GM18951 (cell line): Measurements from ENCODE around the gene TAF9.
A peak's percentile ranks its signal among the peaks of the same experiment; 100 is the strongest.
"Not testable (repeated sequence)": the region's sequence is repeated elsewhere in the genome, so short reads cannot be mapped to it uniquely, and the experiment has no call there.

Source experiments
- POLR2A ChIP-seq: IDR thresholded peaks from 4 replicates; pipeline ENCODE4 v1.6.1; 2011; ENCODE audit warnings: mild to moderate bottlenecking; ENCODE audit not compliant: insufficient read length, insufficient read depth; ENCODE audit errors: extremely low read depth
- in situ Hi-C: fragments of 300-500 bp; cut with MboI; formaldehyde crosslinking; loops from one replicate; pipeline ENCODE4 v1.12.0; 2022; ENCODE audit warnings: low sequenced_read_pairs, mixed read lengths, inconsistent platforms; ENCODE audit not compliant: unreplicated experiment

TAF9 gene, protein sequence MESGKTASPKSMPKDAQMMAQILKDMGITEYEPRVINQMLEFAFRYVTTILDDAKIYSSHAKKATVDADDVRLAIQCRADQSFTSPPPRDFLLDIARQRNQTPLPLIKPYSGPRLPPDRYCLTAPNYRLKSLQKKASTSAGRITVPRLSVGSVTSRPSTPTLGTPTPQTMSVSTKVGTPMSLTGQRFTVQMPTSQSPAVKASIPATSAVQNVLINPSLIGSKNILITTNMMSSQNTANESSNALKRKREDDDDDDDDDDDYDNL

DNA sequence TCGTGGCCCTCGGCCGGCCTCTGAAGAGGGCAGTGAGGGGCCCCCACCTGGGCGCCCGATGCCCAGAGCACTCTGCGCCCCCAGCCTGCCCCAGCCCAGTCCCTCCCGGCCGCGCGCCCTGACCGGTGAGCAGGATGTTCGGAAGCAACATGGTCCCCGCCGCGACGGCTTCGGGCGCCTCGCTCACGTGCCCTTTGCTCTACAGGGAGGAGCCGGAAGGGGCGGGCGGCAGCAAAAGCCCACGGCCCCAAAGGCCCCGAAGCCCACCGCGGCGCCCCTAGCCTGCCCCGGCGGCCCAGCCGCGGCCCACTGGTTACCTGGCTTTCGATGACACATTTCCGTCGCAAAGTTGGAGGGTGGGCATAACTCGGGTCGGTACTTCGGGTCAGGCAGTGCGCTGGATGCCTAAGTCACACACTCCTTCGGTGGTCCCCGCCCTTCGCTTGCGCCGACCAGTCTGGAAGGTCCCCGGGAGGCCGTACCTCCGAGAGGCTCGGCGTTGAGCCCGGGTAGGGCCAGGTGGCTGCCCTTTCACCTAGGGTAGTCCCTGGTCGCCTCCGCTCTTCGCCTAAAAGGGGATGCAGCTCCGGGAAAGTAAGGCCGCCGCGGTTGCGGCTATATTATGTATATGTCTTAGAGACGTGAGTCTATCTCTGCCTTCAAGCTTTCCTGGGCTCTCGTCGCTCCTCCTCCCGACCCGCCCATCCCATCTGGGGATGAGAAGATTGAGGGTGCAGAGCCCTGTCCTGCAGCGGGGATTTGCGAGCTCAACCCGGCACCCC is at the start of gene TAF9, which contains the start of the genes AK6 and RAD17:
TSS of gene TAF9 (minus strand) at position 181 of the 782 bp plus-strand sequence. CDS start 3,783 bp downstream, outside the sequence.
TSS of gene AK6 (minus strand) at position 181 of the 782 bp plus-strand sequence. CDS start at position 151, 30 bp downstream.
TSS of gene RAD17 (plus strand) at position 479 of the 782 bp plus-strand sequence. CDS start 2,391 bp downstream, outside the sequence.
- in situ Hi-C loops = no loop called here
- TF ChIP-seq POLR2A = peak; percentile 84

DNA sequence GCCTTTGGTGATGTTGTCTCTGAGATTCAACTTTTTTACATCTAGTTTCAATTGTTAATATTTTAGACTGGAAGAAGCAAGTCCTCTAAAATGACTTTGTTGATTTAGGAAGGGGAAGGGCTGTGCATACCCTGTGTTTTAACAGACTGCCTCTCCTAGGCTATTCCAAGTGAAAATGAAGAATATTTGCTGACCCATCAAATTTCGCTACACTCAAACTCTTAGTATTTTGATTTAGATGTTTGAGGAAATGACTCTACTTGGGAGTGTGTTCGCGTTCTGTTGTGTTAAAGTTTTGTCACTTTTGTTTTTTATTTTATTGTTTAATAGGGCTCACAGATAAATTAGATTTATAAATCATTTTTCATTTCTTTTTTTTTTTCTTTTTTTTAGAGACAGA is 49.2 kb upstream of the TAF9 start:
- no peak for TF ChIP-seq POLR2A
- in situ Hi-C loops = no loop called here

DNA sequence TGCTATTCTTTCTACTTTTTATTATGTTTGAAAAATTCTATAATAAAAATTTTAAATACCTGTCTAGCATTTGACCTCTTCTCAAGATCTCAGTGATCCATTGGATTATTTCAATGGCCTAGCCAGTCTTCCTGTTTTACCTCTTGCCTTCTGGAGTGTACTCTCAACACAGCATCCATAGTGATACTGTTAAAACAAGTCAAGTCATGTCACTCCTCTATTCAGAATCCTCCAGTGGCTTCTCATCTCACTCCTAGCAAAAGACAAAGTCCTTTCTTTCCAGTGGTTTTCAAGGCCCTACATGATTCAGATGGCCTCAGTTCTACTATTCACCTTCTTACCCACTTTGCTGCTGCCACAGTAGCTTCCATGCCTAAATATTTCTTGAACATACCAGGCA is 47.4 kb upstream of the TAF9 start:
- in situ Hi-C loops = no loop called here
- no peak for TF ChIP-seq POLR2A

DNA sequence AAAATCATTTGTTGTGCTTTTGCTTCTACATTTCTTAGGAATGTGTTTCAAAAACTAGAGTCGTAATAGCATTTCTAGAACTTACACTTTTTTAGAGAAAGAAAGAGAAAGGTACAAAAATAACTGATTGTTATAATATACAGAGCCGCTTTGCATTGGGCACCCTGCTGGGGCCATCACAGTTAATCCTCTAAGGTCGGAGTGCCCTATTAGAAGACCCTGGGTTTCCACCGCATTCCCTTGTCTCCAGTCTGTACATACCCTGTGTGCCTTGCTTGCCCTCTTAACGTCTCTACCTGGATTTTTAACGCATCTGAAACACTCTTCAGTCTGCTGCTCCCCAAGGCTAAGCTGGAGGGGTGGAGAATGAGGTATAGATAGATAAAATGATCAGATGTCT is 46.9 kb upstream of the TAF9 start:
- in situ Hi-C loops = no loop called here
- TF ChIP-seq POLR2A = no peak

DNA sequence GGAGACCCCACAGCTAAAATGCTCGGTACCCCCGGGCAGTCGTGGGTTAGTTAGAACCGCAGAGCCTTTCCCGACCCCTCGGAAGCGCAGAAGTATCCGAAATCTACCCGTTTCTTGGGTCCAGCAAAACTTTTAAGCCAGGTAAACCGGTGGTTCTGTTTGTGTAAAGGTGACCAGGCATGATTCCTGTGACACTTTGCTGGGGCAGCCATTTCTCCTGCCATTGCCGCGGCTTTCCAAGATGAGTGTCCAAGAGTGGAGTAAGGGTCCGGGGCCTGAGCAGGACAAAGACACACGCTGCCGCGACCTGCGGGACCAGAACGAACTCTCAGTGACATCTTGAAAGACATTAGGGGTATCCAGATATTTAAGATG is 46.3 kb upstream of the TAF9 start:
- TF ChIP-seq POLR2A = no peak
- in situ Hi-C loops = no loop called here

DNA sequence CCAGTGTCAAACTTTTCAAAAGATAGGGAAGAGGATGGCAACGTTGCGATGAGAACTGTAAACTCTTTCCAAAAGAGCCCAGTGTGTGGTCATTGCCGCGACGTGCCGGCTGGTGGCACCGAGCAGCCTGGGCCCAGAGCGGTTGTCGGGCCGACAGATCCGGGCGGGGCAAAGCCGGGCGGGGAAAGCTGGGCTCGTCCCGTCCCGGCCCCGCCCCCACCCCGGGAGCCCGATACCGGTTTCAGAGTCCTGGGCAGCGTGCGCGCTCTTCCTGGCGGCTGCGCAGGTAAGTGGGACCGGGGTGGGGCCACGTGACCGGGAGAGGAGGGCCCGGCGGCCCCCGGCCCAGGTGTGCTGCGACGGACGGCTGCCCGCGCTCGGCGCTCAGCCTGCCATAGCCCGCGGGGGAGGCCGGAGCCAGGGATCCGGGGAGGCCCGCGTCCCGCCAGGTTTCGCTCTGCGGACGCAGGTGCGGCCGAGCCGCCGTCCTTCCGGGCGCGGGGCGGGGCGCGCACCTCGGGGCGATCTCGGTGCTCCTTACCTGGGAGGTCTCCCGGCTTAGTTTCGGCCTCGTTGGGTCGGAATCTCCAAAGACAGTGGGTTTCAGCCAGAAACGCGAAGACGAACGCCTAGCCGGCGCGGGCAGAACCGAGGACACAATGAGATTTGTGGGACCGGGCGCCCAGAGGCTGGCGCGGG is 45.7 kb upstream of the TAF9 start, which contains the start of gene MARVELD2:
TSS of gene MARVELD2 (plus strand) at position 232 of the 699 bp plus-strand sequence. CDS start 4,270 bp downstream, outside the sequence.
- in situ Hi-C loops = no loop called here

DNA sequence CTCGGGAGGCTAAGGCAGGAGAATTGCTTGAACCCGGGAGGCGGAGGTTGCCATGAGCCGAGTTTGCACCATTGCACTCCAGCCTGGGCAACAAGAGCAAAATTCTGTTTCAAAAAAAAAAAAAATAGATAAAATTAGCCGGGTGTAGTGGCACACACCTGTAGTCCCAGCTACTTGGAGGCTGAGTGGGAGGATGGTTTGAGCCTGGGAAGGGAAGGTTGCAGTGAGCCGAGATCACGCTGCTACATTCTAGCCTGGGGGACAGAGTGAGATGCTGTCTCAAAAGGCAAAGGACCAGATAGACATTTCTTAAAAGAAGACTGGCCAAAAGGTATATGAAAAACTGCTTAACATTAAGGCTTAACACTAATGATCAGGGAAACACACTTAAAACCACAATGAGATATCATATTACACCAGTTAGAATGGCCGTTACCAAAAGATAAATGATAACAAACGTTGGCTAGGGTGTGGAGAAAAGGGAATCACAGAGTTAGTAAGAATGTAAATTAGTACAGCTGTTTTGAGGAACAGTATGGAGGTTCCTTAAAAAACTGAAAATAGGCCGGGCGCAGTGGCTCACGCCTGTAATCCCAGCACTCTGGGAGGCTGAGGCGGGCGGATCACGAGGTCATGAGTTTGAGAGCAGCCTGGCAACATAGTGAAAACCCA is 35.5 kb upstream of the TAF9 start:
- in situ Hi-C loops = no loop called here
- no peak for TF ChIP-seq POLR2A

More for the DNA sequence above, 45.7 kb upstream of the TAF9 start, which contains the start of gene MARVELD2:
- peak; percentile 39 for TF ChIP-seq POLR2A

DNA sequence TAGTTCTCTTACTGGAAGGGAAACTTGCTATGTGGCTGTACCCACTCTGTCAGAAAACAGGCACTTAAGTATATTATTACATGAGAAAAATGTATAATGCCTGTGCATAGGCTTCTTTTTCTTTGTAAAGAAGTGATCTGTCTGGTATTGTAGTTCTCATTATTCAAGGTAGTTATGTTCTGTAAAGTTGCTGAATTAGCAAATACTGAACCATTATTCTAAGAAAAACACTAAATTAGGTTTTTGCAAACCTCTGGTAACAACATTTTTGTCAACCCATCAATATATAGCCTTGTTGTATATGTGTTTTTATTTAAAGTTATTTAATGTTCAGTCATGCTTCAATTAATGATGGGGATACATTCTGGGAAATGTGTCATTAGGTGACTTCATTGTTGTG is 9.1 kb upstream of the TAF9 start:
- in situ Hi-C loops = no loop called here
- TF ChIP-seq POLR2A = no peak

DNA sequence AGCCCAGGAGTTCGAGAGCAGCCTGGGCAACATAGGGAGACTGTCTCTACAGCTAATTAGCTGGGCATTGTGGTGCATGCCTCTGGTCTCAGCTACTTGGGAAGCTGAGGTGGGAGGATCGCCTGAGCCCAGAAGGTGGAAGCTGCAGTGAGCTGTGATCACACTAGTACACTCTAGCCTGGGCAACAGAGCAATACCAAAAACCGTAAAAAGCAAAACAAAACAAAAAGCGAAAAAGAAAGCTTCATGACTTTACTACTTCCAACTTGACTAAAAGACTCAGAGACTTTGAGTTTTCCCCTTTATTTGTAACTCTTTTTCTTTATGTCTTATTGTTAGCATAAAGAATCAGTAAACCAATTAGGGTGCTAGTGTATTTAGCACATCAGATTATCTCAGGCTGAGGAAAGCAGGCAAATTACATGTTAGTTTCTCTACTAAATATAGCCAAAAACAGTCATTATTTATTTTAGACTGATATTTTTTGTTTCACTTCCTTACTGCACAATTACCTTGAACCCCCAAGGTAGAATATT is 5.7 kb upstream of the TAF9 start:
- TF ChIP-seq POLR2A = no peak
- in situ Hi-C loops = no loop called here

DNA sequence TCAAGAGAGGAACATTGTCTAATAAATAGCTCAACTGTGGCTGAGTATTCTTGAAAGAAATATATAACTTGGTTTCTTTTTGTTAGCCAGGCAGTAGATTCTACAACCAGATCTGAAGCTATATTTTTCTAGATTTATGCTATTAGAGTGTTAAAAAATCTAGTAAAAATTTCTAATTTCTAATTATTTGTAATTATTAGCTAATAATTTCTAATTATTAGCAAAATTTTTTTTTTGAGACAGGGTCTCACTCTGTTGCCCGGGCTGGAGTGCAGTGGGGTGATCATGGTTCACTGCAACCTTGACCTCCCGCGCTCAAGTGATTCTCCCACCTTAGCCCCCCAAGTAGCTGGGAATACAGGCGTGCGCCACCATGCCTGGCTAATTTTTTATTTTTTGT is 3.1 kb upstream of the TAF9 start:
- in situ Hi-C loops = no loop called here
- no peak for TF ChIP-seq POLR2A

DNA sequence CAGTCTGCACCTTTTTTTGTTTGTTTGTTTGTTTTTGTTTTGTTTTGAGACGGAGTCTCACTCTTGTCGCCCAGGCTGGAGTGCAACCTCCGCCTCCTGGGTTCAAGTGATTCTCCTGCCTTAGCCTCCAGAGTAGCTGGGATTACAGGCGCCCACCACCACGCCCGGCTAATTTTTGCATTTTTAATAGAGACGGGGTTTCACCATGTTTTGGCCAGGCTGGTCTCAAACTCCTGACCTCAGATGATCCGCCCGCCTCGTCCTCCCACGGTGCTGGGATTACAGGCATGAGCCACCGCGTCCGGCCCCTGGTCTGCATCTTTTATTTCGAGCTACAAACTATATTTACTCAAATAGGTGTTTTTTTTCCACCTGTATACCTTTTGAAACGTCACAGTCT is 1.0 kb upstream of the TAF9 start:
- in situ Hi-C loops = not testable (repeated sequence)

DNA sequence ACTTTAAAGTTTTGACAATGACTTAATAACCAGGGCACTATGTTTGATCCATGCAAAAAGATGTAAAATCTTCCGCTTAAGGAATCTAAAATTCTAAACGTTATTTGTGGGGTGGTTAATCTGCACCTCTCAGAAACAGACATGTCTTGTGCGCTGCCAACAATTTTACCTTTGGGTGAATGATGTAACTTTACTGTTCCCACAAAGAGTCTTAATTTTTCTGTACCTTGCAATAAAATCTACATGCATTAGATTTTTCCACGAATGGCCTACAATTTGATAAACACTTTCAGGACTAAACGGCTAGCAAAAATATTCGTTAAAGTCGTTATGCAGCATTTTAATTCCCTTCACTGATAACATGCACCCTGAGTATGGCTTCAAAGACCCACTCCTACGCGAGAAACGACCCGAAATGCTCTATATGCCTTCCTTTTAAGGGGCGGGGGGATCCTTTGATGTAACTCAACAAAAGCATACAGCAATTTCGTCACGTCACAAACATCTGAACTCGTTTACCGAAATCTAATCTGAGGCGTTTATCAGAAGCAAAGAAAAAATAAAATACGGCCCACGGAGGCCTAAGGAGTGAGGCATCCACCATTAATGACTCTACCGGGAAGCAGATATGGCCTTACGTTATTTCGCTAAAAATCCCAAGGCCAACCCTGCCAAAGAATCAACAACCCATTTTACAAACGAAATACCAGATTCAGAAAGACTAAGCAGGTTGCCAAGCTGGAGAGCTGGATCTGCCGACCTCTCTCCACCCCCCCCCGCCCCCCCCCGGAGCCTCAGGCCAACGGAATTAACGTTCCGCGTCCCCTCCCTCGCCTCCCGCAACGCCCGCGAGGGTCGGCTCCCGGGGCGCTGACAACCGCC is 621 bp downstream of the TAF9 start:
- TF ChIP-seq POLR2A = no peak
- in situ Hi-C loops = no loop called here
